ENCODE data around the gene ARHGAP21.

DNA sequence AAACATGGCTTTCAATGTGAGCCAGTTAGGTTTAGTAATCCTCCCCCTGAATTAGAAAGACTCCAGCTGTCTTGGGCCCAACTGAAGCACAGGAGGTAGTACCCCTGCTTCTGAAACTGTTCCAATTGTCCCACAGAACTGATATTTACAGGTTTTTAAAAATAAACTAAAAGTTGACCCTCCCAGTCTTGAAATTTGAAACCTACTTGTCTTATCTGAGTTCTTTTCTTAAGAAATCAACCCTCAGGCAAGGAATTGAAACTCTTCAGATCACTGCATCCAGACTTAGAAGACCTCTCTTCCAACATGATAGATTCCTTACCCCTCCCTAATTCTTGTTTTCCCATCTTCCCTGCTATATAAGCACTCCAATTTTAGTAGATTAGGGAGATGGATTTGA lies 13.3 kb upstream of the ARHGAP21 start:
- TF ChIP-seq, protein P1, sequence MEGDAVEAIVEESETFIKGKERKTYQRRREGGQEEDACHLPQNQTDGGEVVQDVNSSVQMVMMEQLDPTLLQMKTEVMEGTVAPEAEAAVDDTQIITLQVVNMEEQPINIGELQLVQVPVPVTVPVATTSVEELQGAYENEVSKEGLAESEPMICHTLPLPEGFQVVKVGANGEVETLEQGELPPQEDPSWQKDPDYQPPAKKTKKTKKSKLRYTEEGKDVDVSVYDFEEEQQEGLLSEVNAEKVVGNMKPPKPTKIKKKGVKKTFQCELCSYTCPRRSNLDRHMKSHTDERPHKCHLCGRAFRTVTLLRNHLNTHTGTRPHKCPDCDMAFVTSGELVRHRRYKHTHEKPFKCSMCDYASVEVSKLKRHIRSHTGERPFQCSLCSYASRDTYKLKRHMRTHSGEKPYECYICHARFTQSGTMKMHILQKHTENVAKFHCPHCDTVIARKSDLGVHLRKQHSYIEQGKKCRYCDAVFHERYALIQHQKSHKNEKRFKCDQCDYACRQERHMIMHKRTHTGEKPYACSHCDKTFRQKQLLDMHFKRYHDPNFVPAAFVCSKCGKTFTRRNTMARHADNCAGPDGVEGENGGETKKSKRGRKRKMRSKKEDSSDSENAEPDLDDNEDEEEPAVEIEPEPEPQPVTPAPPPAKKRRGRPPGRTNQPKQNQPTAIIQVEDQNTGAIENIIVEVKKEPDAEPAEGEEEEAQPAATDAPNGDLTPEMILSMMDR (optimal IDR thresholded peaks at IDR 0.05 in 1 of 3, IDR thresholded peaks at IDR 0.05 in 1 of 3, conservative IDR thresholded peaks at IDR 0.05 in 1 of 3; ENCODE audit: extremely low read depth in 1 of 3, insufficient read depth in 2 of 3, low read length in 3 of 3) = no peak
- no peak for TF ChIP-seq EZH2 (IDR thresholded peaks at IDR 0.05; ENCODE audit: low read length)
